ENCODE data around the gene FIZ1. TPM values are rescaled to one million over a fixed set of nuclear protein-coding genes. Genes with fewer than 3 reads are reported as not detected.

FIZ1 gene
- total RNA-seq, 1 donor from 2014 or later: 19.1 TPM

DNA sequence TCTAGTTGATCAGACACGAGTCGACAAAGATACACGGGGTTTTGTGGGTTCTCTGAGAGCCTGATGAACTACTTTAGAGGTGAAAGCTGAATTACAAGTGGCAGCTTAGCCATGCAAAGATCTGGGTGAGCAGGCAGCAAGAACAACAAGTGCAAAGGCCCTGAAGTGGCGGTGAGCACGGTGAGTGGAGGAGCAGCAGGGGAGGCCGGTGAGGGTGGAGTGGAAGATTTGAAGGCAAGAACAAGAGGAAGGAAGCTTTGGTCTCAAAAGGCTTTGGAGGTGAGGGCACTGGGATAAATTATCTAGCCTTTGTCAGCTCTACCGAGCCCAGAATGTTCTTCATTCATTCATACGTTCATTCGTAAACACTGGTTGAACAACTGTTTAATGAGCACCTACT, 7.5 kb upstream of the FIZ1 start:
- TF ChIP-seq, protein P1, sequence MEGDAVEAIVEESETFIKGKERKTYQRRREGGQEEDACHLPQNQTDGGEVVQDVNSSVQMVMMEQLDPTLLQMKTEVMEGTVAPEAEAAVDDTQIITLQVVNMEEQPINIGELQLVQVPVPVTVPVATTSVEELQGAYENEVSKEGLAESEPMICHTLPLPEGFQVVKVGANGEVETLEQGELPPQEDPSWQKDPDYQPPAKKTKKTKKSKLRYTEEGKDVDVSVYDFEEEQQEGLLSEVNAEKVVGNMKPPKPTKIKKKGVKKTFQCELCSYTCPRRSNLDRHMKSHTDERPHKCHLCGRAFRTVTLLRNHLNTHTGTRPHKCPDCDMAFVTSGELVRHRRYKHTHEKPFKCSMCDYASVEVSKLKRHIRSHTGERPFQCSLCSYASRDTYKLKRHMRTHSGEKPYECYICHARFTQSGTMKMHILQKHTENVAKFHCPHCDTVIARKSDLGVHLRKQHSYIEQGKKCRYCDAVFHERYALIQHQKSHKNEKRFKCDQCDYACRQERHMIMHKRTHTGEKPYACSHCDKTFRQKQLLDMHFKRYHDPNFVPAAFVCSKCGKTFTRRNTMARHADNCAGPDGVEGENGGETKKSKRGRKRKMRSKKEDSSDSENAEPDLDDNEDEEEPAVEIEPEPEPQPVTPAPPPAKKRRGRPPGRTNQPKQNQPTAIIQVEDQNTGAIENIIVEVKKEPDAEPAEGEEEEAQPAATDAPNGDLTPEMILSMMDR (IDR thresholded peaks at IDR 0.05): no peak
- no peaks in the 10 kb centered on the region for H3K27me3 Mint-ChIP-seq (ENCODE audit: unreplicated experiment)
- H3K4me3 Mint-ChIP-seq (ENCODE audit: unreplicated experiment): peak overlapping the region; percentile 91
- peaks cover 30% of the 10 kb centered on the region for H3K4me1 Mint-ChIP-seq (ENCODE audit: unreplicated experiment)
- H3K36me3 Mint-ChIP-seq (ENCODE audit: unreplicated experiment): peaks cover 9% of the 10 kb centered on the region
- DNase-seq (ENCODE audit: extremely low spot score, unreplicated experiment): no peak
- H3K9me3 Mint-ChIP-seq (ENCODE audit: unreplicated experiment): no peaks in the 10 kb centered on the region
- H3K27ac Mint-ChIP-seq (ENCODE audit: unreplicated experiment): peak overlapping the region; percentile 13

DNA sequence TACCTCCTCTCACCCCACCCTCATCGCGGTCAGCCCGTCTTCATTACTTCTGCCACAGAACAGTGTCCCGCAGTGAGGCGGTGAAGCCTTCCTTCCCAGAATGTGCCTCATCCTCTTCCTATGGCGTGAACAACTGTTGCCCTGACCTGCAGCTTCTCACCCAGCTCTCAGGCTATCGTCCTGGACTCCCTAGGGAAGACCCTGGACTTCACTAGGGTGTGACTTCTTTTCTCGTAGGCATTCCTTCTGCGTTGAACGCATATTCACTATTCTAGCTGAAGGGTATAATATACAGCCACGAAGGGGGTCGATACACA, 7.1 kb upstream of the FIZ1 start:
- no peak for DNase-seq (ENCODE audit: extremely low spot score, unreplicated experiment)
- Mint-ChIP-seq H3K36me3 (ENCODE audit: unreplicated experiment) (peaks cover 9% of the 10 kb centered on the region), H3K27ac (ENCODE audit: unreplicated experiment) (peak overlapping the region; percentile 91), H3K4me1 (ENCODE audit: unreplicated experiment) (peaks cover 33% of the 10 kb centered on the region), H3K4me3 (ENCODE audit: unreplicated experiment) (peak overlapping the region; percentile 91), H3K27me3 (ENCODE audit: unreplicated experiment) (no peaks in the 10 kb centered on the region), H3K9me3 (ENCODE audit: unreplicated experiment) (no peaks in the 10 kb centered on the region)
- TF ChIP-seq, protein P1 (IDR thresholded peaks at IDR 0.05): no peak

DNA sequence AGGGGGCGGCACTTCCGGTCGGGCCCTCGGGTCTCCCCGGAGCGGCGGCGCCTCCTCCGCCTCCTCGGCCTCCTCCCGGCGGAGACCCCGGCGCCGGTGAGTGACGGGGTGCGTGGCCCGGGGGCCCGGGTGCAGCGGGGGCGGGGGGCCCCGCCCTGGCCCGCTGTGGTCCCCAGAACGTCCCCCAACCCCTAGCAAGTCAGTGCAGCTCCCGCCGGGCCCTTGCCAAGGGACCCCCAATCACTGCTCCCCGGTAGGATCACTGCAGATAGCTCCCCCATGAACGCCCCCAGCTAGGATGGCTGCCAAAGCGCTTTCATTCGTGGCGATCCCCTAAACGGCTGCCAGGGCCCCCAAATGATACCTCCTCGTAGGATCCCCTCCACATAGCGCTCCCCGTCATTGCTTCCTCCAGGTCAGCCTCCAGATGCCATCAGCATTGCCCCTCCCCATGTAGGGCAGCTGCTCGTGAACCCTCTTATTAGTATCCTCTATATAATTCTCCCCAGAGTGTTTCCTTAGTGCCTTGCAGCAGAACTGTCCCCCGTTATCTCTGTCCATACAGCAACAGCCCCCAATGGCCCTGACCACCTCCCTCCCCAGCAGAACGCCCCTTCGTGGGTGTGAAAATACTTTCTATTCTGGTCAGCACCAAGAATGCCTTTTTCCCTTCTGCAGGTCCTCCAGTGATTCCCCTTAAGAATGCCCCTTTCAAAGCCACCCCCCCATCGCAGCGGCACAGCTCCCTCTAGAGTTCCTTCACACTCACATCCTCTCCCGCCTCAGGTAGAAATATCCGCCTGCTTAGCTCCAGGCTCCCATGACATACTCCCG, 6.5 kb upstream of the FIZ1 start, which contains the start of gene ZNF865:
ZNF865 (plus strand) TSS at position 11 of the 834 bp plus-strand sequence. CDS start 7,972 bp downstream, outside the sequence.
- no peaks in the 10 kb centered on the region for H3K9me3 Mint-ChIP-seq (ENCODE audit: unreplicated experiment)
- peak within 1 kb of the TSS; percentile 91 for H3K4me3 Mint-ChIP-seq (ENCODE audit: unreplicated experiment)
- H3K36me3 Mint-ChIP-seq (ENCODE audit: unreplicated experiment): peaks cover 9% of the 10 kb centered on the region
- DNase-seq (ENCODE audit: extremely low spot score, unreplicated experiment): no peak
- TF ChIP-seq, protein P1 (IDR thresholded peaks at IDR 0.05): peak; percentile 85
- peaks cover 38% of the 10 kb centered on the region for H3K4me1 Mint-ChIP-seq (ENCODE audit: unreplicated experiment)
- H3K27me3 Mint-ChIP-seq (ENCODE audit: unreplicated experiment): no peaks in the 10 kb centered on the region
- peak within 1 kb of the TSS; percentile 96 for H3K27ac Mint-ChIP-seq (ENCODE audit: unreplicated experiment)

DNA sequence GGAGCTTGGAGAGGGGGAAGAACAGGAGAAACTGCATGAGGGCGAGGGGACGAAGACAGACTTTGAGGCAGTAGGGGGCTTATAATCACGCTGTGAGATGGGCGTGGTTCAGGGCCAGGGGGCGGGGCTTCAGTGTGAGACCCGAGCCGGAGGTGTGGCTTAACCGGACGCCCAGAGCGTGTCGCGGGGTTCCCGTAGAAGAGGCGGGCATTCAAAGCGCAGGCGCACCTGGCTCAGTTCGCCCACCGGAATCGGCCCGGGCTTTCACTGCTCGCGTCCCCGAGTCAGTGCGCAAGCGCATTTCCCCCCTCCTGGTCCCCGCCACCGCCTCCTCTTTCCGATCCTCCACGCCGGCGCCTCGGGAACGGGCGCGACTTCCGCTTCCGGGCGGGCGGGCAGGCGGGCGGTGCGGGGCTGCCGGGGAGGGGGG, 5.9 kb upstream of the FIZ1 start:
- peak; percentile 100 for DNase-seq (ENCODE audit: extremely low spot score, unreplicated experiment)
- TF ChIP-seq, protein P1 (IDR thresholded peaks at IDR 0.05): no peak
- Mint-ChIP-seq H3K27ac (ENCODE audit: unreplicated experiment) (peak overlapping the region; percentile 96), H3K36me3 (ENCODE audit: unreplicated experiment) (peaks cover 9% of the 10 kb centered on the region), H3K4me3 (ENCODE audit: unreplicated experiment) (peak overlapping the region; percentile 80), H3K27me3 (ENCODE audit: unreplicated experiment) (no peaks in the 10 kb centered on the region), H3K4me1 (ENCODE audit: unreplicated experiment) (peaks cover 40% of the 10 kb centered on the region), H3K9me3 (ENCODE audit: unreplicated experiment) (no peaks in the 10 kb centered on the region)

DNA sequence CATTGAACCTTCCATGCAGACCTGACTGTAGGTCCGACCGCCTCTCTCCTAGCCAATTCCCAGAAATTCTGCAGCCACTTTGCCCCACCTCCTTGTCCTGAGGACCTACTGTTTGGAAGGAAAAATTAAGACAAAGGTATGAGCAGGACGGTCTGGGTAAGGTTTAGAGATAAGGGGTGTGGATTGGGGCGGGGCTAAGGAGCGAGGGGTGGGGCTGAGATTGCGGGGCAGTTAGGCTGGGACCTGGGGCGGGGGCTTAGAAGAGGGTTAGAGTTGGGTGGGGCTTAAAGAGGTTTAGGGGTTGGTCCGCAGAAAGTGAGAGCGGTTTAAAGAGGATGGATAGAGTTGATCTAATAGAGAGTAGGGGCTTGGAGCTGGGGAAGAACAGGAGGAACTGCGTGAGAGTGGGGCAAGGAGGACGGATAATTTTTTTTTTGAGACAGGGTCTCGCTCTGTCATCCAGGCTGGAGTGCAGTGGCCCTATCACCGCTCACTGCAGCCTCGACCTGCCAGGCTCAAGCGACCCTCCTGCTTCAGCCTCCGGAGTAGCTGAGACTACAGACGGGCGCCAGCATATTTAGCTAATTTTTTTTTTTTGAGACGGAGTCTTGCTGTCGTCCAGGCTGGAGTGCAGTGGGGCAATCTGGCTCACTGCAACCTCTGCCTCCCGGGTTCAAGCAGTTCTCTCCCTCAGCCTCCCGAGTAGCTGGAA, 4.4 kb upstream of the FIZ1 start:
- H3K4me1 Mint-ChIP-seq (ENCODE audit: unreplicated experiment): peaks cover 42% of the 10 kb centered on the region
- TF ChIP-seq, protein P1 (IDR thresholded peaks at IDR 0.05): no peak
- H3K27ac Mint-ChIP-seq (ENCODE audit: unreplicated experiment): peak overlapping the region; percentile 96
- H3K27me3 Mint-ChIP-seq (ENCODE audit: unreplicated experiment): no peaks in the 10 kb centered on the region
- peaks cover 2% of the 10 kb centered on the region for H3K36me3 Mint-ChIP-seq (ENCODE audit: unreplicated experiment)
- DNase-seq (ENCODE audit: extremely low spot score, unreplicated experiment): no peak
- H3K9me3 Mint-ChIP-seq (ENCODE audit: unreplicated experiment): no peaks in the 10 kb centered on the region
- peak overlapping the region; percentile 80 for H3K4me3 Mint-ChIP-seq (ENCODE audit: unreplicated experiment)
